ENCODE results near the gene EYA2. TPM values are rescaled to one million over a fixed set of nuclear protein-coding genes. Genes with fewer than 3 reads are reported as not detected.

EYA2 gene
- total RNA-seq, 1 donor from 2014 or later, result not detected

- Histone ChIP-seq H3K36me3 (ENCODE audit: control insufficient read depth, insufficient read depth, low read length) (peaks cover 4% of the 10 kb centered on the region), H3K4me3 (ENCODE audit: low read depth, low read length) (no peak overlapping the region), H3K27me3 (ENCODE audit: control insufficient read depth, insufficient read depth, low read length) (no peaks in the 10 kb centered on the region)
- no peak for DNase-seq (ENCODE audit: low read depth)
- no peak for TF ChIP-seq CTCF (IDR thresholded peaks at IDR 0.05; ENCODE audit: insufficient read depth, low read length, poor library complexity, severe bottlenecking)
Measured at GRCh38 chr20:47235853-47236638, 341.4 kb downstream of the EYA2 start.

DNA sequence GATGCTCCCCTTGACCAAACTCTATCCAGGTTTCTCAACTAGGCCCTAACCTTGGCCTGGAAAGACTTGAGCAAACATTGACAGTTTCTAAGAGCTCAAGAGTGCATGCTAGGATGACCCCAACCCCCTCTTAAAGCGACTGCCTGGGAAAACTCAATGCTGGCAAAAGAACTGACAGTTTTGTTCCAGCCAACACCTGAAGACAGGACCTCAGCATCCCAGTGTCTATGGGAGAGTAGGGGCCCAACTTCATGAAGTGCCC is 341.9 kb downstream of the EYA2 start:
- no peak overlapping the region for H3K4me3 ChIP-seq (ENCODE audit: low read depth, low read length)
- no peak for DNase-seq (ENCODE audit: low read depth)
- H3K27me3 ChIP-seq (ENCODE audit: control insufficient read depth, insufficient read depth, low read length), result no peaks in the 10 kb centered on the region
- TF ChIP-seq CTCF (IDR thresholded peaks at IDR 0.05; ENCODE audit: insufficient read depth, low read length, poor library complexity, severe bottlenecking), result no peak
- H3K36me3 ChIP-seq (ENCODE audit: control insufficient read depth, insufficient read depth, low read length), result peaks cover 4% of the 10 kb centered on the region

GRCh38 chr20:47237715-47238114 is 343.1 kb downstream of the EYA2 start:
- Histone ChIP-seq H3K36me3 (ENCODE audit: control insufficient read depth, insufficient read depth, low read length) (peaks cover 4% of the 10 kb centered on the region), H3K27me3 (ENCODE audit: control insufficient read depth, insufficient read depth, low read length) (no peaks in the 10 kb centered on the region), H3K4me3 (ENCODE audit: low read depth, low read length) (no peak overlapping the region)
- no peak for TF ChIP-seq CTCF (IDR thresholded peaks at IDR 0.05; ENCODE audit: insufficient read depth, low read length, poor library complexity, severe bottlenecking)
- no peak for DNase-seq (ENCODE audit: low read depth)

Other genes starting within 250 kb of the EYA2 start
- 2.6 and 3.4 TPM in 2 replicates for gene SLC13A3, start 243.4 kb upstream of the EYA2 start, total RNA-seq
- 20.5 and 23.4 TPM in 2 replicates for gene TP53RK, start 205.4 kb upstream of the EYA2 start, total RNA-seq
- 11.9 and 13.3 TPM in 2 replicates for gene SLC2A10, start 185.2 kb upstream of the EYA2 start, total RNA-seq

Measured in kidney epithelial cell (primary cell).